IPS DF 6.9 (cell line): ENCODE results near the gene CHRNA5.
A peak's percentile ranks its signal among the peaks of the same experiment; 100 is the strongest.
"Not testable (repeated sequence)": the region's sequence is repeated elsewhere in the genome, so short reads cannot be mapped to it uniquely, and the experiment has no call there.

ENCODE experiments used
- DNase-seq: peaks from one replicate; pipeline ENCODE4 v3.0.0-alpha.2; 2013; ENCODE audit warnings: low read depth, low spot score
- H3K27ac ChIP-seq: one replicate; pipeline ENCODE4 v1.5.1; 2013; ENCODE audit warnings: low read length, control low read depth
- H3K27me3 ChIP-seq: 2 replicates; pipeline ENCODE4 v1.6.1; 2013; ENCODE audit warnings: mild to moderate bottlenecking, low read length; ENCODE audit not compliant: control insufficient read depth, insufficient read depth
- H3K36me3 ChIP-seq: 2 replicates; pipeline ENCODE4 v1.6.1; 2013; ENCODE audit warnings: low read length; ENCODE audit not compliant: control insufficient read depth, insufficient read depth
- H3K4me1 ChIP-seq: 2 replicates; pipeline ENCODE4 v1.6.1; 2013; ENCODE audit warnings: low read length; ENCODE audit not compliant: control insufficient read depth, insufficient read depth
- H3K4me3 ChIP-seq: 2 replicates; pipeline ENCODE4 v1.5.1; 2013; ENCODE audit warnings: mild to moderate bottlenecking, low read length
- H3K9me3 ChIP-seq: 2 replicates; pipeline ENCODE4 v1.6.1; 2013; ENCODE audit warnings: low read length, inconsistent platforms; ENCODE audit not compliant: control insufficient read depth, insufficient read depth
- WGBS: extraction: QIAGEN DNeasy Blood & Tissue Kit; methylation state at CpG from one replicate; pipeline ENCODE4 v1.1.7; 2013; ENCODE audit warnings: mixed read lengths, missing lambda C conversion rate; ENCODE audit not compliant: insufficient read length, insufficient coverage; 5-methylcytosine and 5-hydroxymethylcytosine counted together

The CHRNA5 gene

DNA sequence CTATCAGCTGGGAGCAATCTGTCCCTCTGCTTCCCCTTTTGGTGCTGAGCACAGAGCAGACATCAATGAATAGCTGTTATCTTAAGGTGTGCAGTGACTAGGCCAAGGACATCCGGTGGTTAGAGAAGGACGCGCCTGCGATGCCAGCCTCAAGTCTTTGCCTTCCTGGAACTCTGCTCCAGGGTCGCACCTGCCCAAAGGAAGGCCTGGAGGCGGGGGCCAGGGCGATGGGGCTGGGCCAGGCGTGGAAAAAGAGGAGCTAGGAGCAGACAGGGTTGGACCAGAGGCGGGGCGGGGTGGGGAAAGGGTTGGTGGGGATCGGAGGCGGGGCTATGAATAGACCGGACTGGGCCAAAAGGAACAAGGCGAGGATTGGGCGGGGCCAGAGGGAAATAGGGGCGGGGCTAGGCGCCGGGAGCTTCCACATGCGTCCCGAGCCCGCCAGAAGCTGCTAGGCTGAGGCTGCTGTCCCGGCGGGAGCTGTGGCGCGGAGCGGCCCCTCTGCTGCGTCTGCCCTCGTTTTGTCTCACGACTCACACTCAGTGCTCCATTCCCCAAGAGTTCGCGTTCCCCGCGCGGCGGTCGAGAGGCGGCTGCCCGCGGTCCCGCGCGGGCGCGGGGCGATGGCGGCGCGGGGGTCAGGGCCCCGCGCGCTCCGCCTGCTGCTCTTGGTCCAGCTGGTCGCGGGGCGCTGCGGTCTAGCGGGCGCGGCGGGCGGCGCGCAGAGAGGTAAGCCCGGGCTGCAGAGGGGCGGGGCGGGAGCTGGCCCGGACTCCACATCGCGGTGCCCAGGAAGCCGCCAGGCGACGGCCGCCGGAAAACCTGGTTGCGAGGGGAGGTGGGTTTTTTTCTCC is at the start of gene CHRNA5:
Gene CHRNA5 (plus strand): TSS at position 424 of the 854 bp plus-strand sequence. CDS start 200 bp downstream, at position 624.
- H3K27ac ChIP-seq, result no peak within 1 kb of the TSS
- H3K4me3 ChIP-seq, result peak within 1 kb of the TSS; percentile 84
- H3K36me3 ChIP-seq, result no peaks in the 10 kb centered on the region
- no peaks in the 10 kb centered on the region for H3K27me3 ChIP-seq
- H3K9me3 ChIP-seq, result no peaks in the 10 kb centered on the region
- no peaks in the 10 kb centered on the region for H3K4me1 ChIP-seq
- WGBS, result no CpG with 5 or more reads among the region's 75 CpGs
- DNase-seq, result peak; percentile 85

DNA sequence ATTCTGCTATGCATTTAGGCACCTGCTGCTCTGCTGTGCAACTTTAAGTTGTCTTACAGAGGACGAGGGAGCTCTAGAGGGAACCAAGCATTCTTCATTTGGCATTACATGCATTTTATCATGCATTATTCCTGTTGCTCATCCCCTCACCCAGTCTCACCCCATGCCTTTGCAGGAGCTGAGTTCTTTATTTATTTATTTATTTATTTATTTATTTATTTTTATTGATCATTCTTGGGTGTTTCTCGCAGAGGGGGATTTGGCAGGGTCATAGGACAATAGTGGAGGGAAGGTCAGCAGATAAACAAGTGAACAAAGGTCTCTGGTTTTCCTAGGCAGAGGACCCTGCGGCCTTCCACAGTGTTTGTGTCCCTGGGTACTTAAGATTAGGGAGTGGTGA is 45.3 kb upstream of the CHRNA5 start:
- not testable (repeated sequence) for H3K36me3 ChIP-seq, H3K4me1 ChIP-seq, H3K27ac ChIP-seq, H3K27me3 ChIP-seq, H3K9me3 ChIP-seq, H3K4me3 ChIP-seq, DNase-seq
- WGBS, result no CpG with 5 or more reads among the region's 3 CpGs

DNA sequence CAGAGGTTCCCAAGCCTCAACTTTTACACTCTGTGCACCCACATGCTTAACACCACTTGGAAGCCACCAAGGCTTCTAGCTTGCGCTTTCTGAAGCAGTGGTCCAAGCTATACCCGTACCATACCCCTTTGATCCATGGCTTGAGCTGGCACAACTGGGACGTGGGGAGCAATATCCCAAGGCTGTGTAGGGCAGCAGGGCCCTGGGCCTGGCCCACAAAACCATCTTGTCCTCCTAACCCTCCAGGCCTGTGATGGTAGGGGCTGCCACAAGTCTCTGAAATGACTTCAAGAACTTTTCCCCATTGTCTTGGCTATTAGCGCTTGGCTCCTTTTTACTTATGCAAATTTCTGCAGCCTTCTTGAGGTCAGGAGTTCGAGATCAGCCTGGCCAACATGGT is 41.1 kb upstream of the CHRNA5 start:
- Histone ChIP-seq H3K9me3 (peaks cover 1% of the 10 kb centered on the region; the same call in 1 of the 2 replicates), H3K27ac (no peak overlapping the region), H3K27me3 (no peaks in the 10 kb centered on the region), H3K4me3 (no peak overlapping the region), H3K36me3 (no peaks in the 10 kb centered on the region), H3K4me1 (no peaks in the 10 kb centered on the region)
- no peak for DNase-seq
- WGBS, result no CpG with 5 or more reads among the region's 5 CpGs

DNA sequence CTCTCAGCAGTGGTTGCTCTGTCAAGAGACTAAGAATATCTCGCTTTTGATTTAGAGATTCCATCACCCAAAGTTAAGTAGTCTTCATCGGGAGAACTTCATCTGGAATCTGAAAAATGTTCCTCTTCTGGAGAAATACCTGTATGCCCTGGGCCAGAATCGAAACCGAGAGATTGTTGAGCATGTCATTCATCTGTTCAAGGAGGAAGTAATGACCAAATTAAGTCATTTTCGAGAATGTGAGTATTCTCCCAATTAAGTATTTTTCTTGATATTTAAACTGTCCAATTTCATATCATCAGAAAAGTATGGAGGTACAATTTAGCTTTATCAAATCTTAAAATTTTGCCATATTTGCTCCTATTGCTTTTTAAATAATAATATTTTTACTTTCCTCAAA is 38.0 kb upstream of the CHRNA5 start:
- Histone ChIP-seq H3K4me1 (no peaks in the 10 kb centered on the region), H3K4me3 (no peak overlapping the region), H3K9me3 (peaks cover 1% of the 10 kb centered on the region; the same call in 1 of the 2 replicates), H3K27me3 (no peaks in the 10 kb centered on the region), H3K27ac (no peak overlapping the region), H3K36me3 (no peaks in the 10 kb centered on the region)
- WGBS, result no CpG with 5 or more reads among the region's 5 CpGs
- no peak for DNase-seq

DNA sequence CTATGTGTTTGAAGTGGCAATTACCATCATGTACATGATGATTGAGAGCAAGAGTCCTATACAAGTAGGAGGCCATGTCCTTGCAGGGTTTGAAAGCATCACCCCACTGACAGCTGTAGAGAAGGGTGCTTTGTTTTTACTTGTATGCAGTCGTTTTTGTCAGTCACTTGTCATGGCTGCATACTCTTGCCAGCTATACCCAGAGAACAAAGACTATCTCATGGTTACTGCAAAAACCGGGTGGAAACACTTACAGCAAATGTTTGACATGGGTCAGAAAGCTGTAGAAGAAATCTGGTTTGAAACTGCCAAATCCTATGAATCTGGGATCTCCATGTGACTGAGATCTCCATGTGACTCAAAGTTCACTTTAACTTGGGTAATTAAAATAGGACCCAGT is 32.0 kb upstream of the CHRNA5 start:
- no peaks in the 10 kb centered on the region for H3K27me3 ChIP-seq
- H3K9me3 ChIP-seq, result no peaks in the 10 kb centered on the region
- no peak overlapping the region for H3K27ac ChIP-seq
- DNase-seq, result no peak
- H3K4me3 ChIP-seq, result no peak overlapping the region
- H3K4me1 ChIP-seq, result no peaks in the 10 kb centered on the region
- H3K36me3 ChIP-seq, result no peaks in the 10 kb centered on the region
- no CpG with 5 or more reads among the region's 2 CpGs for WGBS

DNA sequence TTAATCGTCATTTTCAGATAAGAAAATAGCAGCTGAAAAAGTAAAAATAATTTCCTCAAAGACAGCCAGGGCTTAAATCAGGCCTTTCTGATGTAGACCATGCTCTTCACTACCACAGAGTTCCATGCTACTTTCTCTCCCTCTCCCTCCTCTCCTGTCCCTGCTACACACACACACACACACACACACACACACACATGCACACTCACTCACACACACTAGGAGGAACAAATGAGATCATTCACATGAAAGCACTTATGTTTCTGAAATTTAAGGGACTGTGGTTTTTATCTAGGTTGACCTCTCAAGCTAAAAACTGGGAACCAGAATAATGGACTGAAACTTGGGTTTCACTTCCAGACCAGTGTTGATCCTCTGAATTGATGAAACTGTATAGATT is 29.2 kb upstream of the CHRNA5 start:
- DNase-seq, result no peak
- H3K4me3 ChIP-seq, result no peak overlapping the region
- WGBS, result no CpG with 5 or more reads among the region's 1 CpG
- H3K27ac ChIP-seq, result no peak overlapping the region
- no peaks in the 10 kb centered on the region for H3K4me1 ChIP-seq
- H3K36me3 ChIP-seq, result no peaks in the 10 kb centered on the region
- H3K27me3 ChIP-seq, result no peaks in the 10 kb centered on the region
- H3K9me3 ChIP-seq, result no peaks in the 10 kb centered on the region

DNA sequence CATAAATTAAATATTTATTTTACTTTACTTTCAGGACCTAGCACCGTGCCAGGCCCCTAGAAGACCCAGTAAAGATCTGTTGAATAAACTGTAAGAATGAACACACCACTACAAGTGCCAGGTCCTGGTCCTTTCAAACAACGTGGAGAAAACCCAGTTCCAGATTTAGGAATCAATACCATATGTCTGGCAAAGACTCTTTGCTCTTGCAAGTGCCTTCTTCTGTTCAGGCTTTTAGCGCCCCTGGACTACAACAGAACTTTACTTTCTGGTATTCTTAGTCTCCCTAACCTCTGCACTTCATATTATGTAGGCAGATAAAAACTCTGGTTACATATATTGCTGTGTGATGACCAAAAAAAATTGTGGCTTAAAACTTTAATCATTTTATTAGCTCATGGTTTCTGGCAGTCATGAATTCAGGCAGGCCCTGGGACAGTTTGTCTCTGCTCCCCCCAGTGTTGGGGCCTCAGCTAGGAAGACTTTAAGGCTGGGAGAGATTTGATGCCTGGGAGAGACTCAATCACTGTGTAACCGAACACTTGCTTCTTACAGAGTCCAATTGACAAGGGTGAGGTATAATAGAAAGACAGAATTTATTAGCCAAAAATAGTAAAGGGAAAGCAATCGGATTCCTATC is 27.9 kb upstream of the CHRNA5 start:
- no peaks in the 10 kb centered on the region for H3K9me3 ChIP-seq
- H3K4me1 ChIP-seq, result no peaks in the 10 kb centered on the region
- no CpG with 5 or more reads among the region's 5 CpGs for WGBS
- no peaks in the 10 kb centered on the region for H3K36me3 ChIP-seq
- no peak overlapping the region for H3K27ac ChIP-seq
- no peak overlapping the region for H3K4me3 ChIP-seq
- no peaks in the 10 kb centered on the region for H3K27me3 ChIP-seq
- no peak for DNase-seq

DNA sequence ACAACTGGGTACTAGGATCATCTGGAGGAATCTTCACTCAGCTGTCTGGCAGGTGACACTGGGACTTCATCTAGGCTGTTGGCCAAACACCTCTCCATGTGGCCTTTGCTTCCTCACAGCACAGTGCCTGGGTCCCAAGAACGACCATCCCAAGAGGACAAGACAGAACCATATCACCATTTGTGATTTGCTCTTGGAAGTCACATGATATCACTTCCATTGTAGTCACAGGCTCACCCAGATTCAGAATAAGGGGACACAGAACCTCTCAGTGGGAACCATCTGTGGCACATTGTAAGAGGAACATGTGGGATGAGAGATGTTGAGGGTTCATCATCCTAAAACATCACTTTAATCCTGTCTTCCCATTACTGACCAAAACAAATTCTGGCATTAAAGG is 27.0 kb upstream of the CHRNA5 start:
- Histone ChIP-seq H3K9me3 (no peaks in the 10 kb centered on the region), H3K27ac (no peak overlapping the region), H3K4me1 (no peaks in the 10 kb centered on the region), H3K36me3 (no peaks in the 10 kb centered on the region), H3K27me3 (no peaks in the 10 kb centered on the region), H3K4me3 (no peak overlapping the region)
- no peak for DNase-seq
- no CpG with 5 or more reads among the region's 1 CpG for WGBS

DNA sequence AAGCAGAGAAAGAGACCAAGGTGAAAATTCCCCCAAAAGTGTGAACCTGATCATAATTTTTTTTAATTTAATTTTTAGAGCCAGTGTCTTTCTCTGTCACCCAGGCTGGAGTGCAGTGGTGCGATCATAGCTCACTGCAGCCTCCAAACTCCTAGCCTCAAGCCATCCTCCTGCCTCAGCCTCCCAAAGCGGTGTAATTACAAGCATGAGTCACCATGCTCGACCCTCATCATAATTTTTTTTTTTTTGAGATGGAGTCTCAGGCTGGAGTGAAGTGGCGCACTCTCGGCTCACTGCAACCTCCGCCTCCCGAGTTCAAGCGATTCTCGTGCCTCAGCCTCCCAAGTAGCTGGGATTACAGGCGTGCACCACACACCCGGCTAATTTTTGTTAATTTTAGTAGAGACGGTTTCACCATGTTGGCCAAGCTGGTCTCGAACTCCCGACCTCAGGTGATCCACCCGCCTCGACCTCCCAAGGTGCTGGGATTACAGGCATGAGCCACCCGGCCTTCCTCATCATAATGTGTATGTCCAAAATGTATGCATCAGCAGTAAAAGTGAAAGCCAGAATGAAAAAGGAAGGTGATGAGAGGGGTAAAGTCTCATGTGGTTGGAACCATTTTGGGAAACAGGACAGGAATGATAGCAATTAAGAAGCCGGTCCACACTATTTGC is 25.7 kb upstream of the CHRNA5 start:
- H3K9me3 ChIP-seq, DNase-seq, H3K4me1 ChIP-seq, H3K36me3 ChIP-seq, H3K27me3 ChIP-seq, H3K27ac ChIP-seq: not testable (repeated sequence)
- no CpG with 5 or more reads among the region's 18 CpGs for WGBS
- H3K4me3 ChIP-seq, result peak overlapping the region; percentile 84; the same call in 1 of the 2 replicates

DNA sequence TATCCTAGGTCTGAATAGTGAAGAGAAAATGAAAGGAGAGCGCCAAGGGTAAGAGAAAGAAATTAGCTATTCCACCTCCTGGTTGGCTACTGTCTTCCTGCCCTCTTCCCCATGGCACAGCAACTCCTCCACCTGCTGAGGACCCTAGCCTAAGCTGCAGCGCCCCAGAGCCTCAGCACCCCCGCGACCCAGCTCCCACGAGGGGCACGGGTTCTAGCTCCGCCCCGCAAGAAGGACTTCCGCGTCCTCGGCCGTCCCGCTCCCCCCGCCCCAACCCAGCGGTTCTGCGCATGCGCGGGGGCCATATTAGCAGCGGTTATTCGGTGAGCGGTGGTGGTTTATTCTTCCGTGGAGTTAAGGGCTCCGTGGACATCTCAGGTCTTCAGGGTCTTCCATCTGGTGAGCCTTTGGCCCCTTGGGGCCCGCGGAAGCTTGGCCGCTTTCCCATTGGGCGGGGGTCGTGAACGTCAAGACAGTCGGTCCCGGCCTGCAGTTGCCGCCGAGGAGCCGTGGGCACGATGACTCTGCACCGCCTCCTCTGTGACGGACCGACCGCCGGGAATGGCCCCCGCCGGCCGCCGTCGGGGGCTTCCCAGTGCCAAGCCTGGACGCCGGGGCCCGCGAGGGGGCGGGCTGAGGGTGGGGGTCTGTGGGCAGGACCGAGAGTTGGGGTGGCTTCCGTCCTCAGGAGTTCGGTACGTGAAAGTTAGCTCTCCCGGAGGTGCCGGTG is 25.0 kb upstream of the CHRNA5 start, which contains the start of gene PSMA4:
Gene PSMA4 (plus strand): TSS at position 304 of the 730 bp plus-strand sequence. CDS start 1,484 bp downstream, outside the sequence.
- no peaks in the 10 kb centered on the region for H3K4me1 ChIP-seq
- peak; percentile 33 for DNase-seq
- H3K36me3 ChIP-seq, result peaks cover 2% of the 10 kb centered on the region; the same call in 1 of the 2 replicates
- no peaks in the 10 kb centered on the region for H3K27me3 ChIP-seq
- WGBS, result no CpG with 5 or more reads among the region's 56 CpGs
- no peak within 1 kb of the TSS for H3K27ac ChIP-seq
- H3K9me3 ChIP-seq, result no peaks in the 10 kb centered on the region
- peak within 1 kb of the TSS; percentile 84 for H3K4me3 ChIP-seq
